CD8-positive, alpha-beta memory T cell (primary cell): Measurements from ENCODE around the gene F10. TPM values are rescaled to one million over a fixed set of nuclear protein-coding genes. Genes with fewer than 3 reads are reported as not detected.

Experiments used
- CTCF ChIA-PET: fragments of 350-600 bp; sonication (Branson Sonifier 250); formaldehyde crosslinking; loops from one replicate; lab custom pipeline; 2021; ENCODE audit warnings: antibody characterized with exemption; lab: Charles Lee
- POLR2A ChIA-PET: fragments of 350-600 bp; sonication (Branson Sonifier 250); formaldehyde crosslinking; loops from one replicate; lab custom pipeline; 2021; ENCODE audit warnings: antibody characterized with exemption; lab: Charles Lee
- DNase-seq, 5 donors: peaks; one replicate each; pipeline versions ENCODE4 v3.0.0 to v3.0.0-alpha.2; 2020 to 2022; ENCODE audit warnings: mixed read lengths in 1 of 5
- H3K27ac ChIP-seq: one replicate; pipeline ENCODE4 v1.7.0; 2013; ENCODE audit warnings: low read depth, mild to moderate bottlenecking, low read length, moderate library complexity
- H3K27me3 ChIP-seq: 2 replicates; pipeline ENCODE4 v1.7.0; 2013; ENCODE audit warnings: low read length, mild to moderate bottlenecking; ENCODE audit not compliant: insufficient read depth, poor library complexity, severe bottlenecking
- H3K36me3 ChIP-seq: 2 replicates; pipeline ENCODE4 v1.7.0; 2013; ENCODE audit warnings: mild to moderate bottlenecking, low read length, moderate library complexity; ENCODE audit not compliant: insufficient read depth
- H3K4me1 ChIP-seq: 2 replicates; pipeline ENCODE4 v1.7.0; 2013; ENCODE audit warnings: mild to moderate bottlenecking, low read length, moderate library complexity; ENCODE audit not compliant: insufficient read depth
- H3K4me3 ChIP-seq: 2 replicates; pipeline ENCODE4 v1.7.0; 2013; ENCODE audit warnings: mild to moderate bottlenecking, low read length
- H3K9me3 ChIP-seq: 2 replicates; pipeline ENCODE4 v1.7.0; 2013; ENCODE audit warnings: mild to moderate bottlenecking, low read length
- H3K27ac Mint-ChIP-seq, 8 donors: one replicate each; pipeline ENCODE4 v1.8.0; 2020 to 2021; ENCODE audit warnings: mixed read lengths in 8 of 8, mild to moderate bottlenecking in 6 of 8, inconsistent platforms in 3 of 8, moderate library complexity in 3 of 8
- H3K27me3 Mint-ChIP-seq, 2 donors: one replicate each; pipeline ENCODE4 v1.8.0; 2020 to 2021; ENCODE audit warnings: mixed read lengths in 2 of 2, mild to moderate bottlenecking in 1 of 2, moderate library complexity in 1 of 2
- H3K36me3 Mint-ChIP-seq, 3 donors: one replicate each; pipeline ENCODE4 v1.8.0; 2020 to 2021; ENCODE audit warnings: mixed read lengths in 3 of 3, inconsistent platforms in 1 of 3, mild to moderate bottlenecking in 1 of 3
- H3K4me1 Mint-ChIP-seq, 3 donors: one replicate each; pipeline ENCODE4 v1.8.0; 2020 to 2021; ENCODE audit warnings: mixed read lengths in 3 of 3, inconsistent platforms in 1 of 3, mild to moderate bottlenecking in 1 of 3
- H3K4me3 Mint-ChIP-seq, 7 donors: one replicate each; pipeline ENCODE4 v1.8.0; 2020 to 2021; ENCODE audit warnings: mixed read lengths in 7 of 7, mild to moderate bottlenecking in 6 of 7, moderate library complexity in 4 of 7, inconsistent platforms in 2 of 7
- H3K9me3 Mint-ChIP-seq, 5 donors: one replicate each; pipeline ENCODE4 v1.8.0; 2020 to 2022; ENCODE audit warnings: mixed read lengths in 5 of 5, mild to moderate bottlenecking in 3 of 5, moderate library complexity in 2 of 5, inconsistent platforms in 1 of 5
- polyA plus RNA-seq: library from polyadenylated mRNA; unstranded; fragments of 300-500 nt; fragmentation: Illumina TruSeq; gene quantifications from one replicate; pipeline ENCODE4 v1.2.3, GENCODE V29; 2021
- total RNA-seq, 2 experiments: library from RNA; stranded (reverse); gene quantifications; one replicate each; pipeline ENCODE4 v1.2.3, GENCODE V29; 2021

F10 gene
- total and polyA plus RNA-seq, 3 experiments from 2014 or later = not detected

GRCh38 chr13:113178070-113178895, 55.7 kb downstream of the F10 start:
- H3K27me3 Mint-ChIP-seq = no peaks in the 10 kb centered on the region
- peaks cover 26 to 70% (median 31%) of the 10 kb centered on the region in 3 donors for H3K36me3 Mint-ChIP-seq
- H3K4me1 ChIP-seq = peaks cover 57% of the 10 kb centered on the region
- no peak overlapping the region for H3K27ac ChIP-seq
- CTCF ChIA-PET = no interaction called here
- no peak for DNase-seq
- H3K4me1 Mint-ChIP-seq = peaks cover 68 to 77% (median 76%) of the 10 kb centered on the region in 3 donors
- H3K27ac Mint-ChIP-seq = peak overlapping the region in 7 of 8 donors; percentile 42 to 90 (median 73)
- H3K9me3 ChIP-seq = no peaks in the 10 kb centered on the region
- peak overlapping the region in 2 of 7 donors; percentile 8 to 80 for H3K4me3 Mint-ChIP-seq
- H3K36me3 ChIP-seq = peaks cover 39% of the 10 kb centered on the region
- H3K4me3 ChIP-seq = no peak overlapping the region
- POLR2A ChIA-PET = no interaction called here
- peaks cover 3 to 8% (median 5%) of the 10 kb centered on the region in 5 donors for H3K9me3 Mint-ChIP-seq
- no peaks in the 10 kb centered on the region for H3K27me3 ChIP-seq

- ChIA-PET CTCF (no interaction called here), POLR2A (no interaction called here)
- peaks cover 44% of the 10 kb centered on the region for H3K36me3 ChIP-seq
- Mint-ChIP-seq H3K27ac (peak overlapping the region in 3 of 8 donors; percentile 73 to 90 (median 83)), H3K4me3 (peak overlapping the region in 1 of 7 donors; percentile 80), H3K27me3 (no peaks in the 10 kb centered on the region), H3K4me1 (peaks cover 74 to 82% (median 79%) of the 10 kb centered on the region in 3 donors), H3K9me3 (peaks cover 3 to 8% (median 5%) of the 10 kb centered on the region in 5 donors), H3K36me3 (peaks cover 26 to 75% (median 34%) of the 10 kb centered on the region in 3 donors)
- no peak overlapping the region for H3K27ac ChIP-seq
- DNase-seq = no peak
- no peak overlapping the region for H3K4me3 ChIP-seq
- no peaks in the 10 kb centered on the region for H3K27me3 ChIP-seq
- H3K9me3 ChIP-seq = no peaks in the 10 kb centered on the region
- H3K4me1 ChIP-seq = peaks cover 60% of the 10 kb centered on the region
These were observed 56.2 kb downstream of the F10 start for GRCh38 chr13:113178896-113179167.

DNA sequence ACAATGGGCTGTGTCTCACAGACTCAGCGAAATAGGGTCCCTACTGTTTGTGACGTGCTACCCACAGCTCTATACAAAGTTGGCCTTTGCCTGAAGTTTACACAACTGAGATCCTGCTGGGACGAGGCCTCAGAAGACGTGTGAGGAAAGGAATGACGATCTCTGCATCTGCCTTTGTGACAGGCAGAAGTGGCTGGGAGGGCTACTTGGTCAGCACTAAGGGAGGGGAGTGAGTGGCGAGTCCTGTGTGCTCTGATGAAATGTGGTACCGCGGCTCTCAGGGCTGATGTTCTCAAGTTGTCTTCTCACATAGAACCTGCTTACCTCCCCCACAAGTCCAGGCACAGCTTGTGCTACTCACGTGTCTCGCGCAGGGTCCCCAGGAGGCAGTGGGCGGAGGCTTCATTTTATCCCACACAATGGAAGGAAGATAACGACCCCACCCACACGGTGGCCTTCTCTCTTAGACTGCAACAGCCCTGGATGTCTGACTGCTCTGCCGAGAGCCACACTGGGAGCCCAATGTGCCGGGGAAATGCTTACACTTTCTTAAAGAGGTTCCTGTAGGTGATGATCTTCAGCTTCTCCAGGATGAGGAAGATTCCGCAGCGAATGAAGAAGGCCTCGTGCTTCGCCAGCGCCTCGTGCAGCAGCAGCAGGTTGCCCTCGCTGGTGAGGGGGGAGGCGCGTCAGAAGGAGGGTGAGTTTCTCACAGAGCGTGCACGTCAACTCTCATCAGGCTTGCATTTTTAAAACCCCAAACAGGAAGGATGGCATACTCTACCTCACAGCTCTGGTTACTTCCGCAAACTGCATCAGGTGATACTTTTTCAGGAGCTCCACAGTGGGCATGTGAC, 57.0 kb downstream of the F10 start:
- ChIA-PET CTCF (interaction anchor here (1.0 to 1.9 kb wide), 2 partner anchors 11 to 30 kb away, joined by 4 to 5 read pairs; partner anchors contain the start of gene CUL4A), POLR2A (no interaction called here)
- H3K4me1 ChIP-seq = peaks cover 68% of the 10 kb centered on the region
- Mint-ChIP-seq H3K27ac (peak overlapping the region; percentile 37 to 99 (median 96)), H3K4me3 (peak overlapping the region in 6 of 7 donors; percentile 12 to 79 (median 58)), H3K27me3 (no peaks in the 10 kb centered on the region), H3K4me1 (peaks cover 75 to 83% (median 81%) of the 10 kb centered on the region in 3 donors), H3K36me3 (peaks cover 26 to 75% (median 32%) of the 10 kb centered on the region in 3 donors), H3K9me3 (peaks cover 3 to 8% (median 5%) of the 10 kb centered on the region in 5 donors)
- H3K9me3 ChIP-seq = no peaks in the 10 kb centered on the region
- DNase-seq = peak in 1 of 5 donors; percentile 52
- no peaks in the 10 kb centered on the region for H3K27me3 ChIP-seq
- H3K27ac ChIP-seq = no peak overlapping the region
- no peak overlapping the region for H3K4me3 ChIP-seq
- peaks cover 44% of the 10 kb centered on the region for H3K36me3 ChIP-seq

DNA sequence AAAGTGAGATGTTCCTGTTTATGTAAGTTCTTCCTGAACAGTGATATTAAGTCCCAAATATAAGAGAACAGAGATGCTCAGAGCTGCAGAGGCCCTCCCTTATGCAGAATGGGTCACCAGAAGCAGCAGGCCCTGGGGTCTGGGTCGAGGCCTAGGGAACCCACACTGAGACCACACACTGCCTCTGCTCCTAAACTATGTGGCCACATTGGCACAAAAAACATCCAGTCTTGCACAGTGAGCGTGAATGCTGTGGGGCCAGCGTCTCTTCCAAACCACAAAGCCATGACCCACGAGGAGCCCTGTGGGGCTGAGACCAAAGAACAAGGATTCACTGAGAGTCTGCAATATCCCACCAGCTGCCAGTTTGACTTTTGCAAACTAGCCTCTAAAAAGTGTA, 59.4 kb downstream of the F10 start:
- Histone ChIP-seq H3K36me3 (peaks cover 44% of the 10 kb centered on the region), H3K4me3 (no peak overlapping the region), H3K4me1 (peaks cover 76% of the 10 kb centered on the region), H3K9me3 (no peaks in the 10 kb centered on the region), H3K27ac (no peak overlapping the region), H3K27me3 (no peaks in the 10 kb centered on the region)
- POLR2A ChIA-PET = interaction anchor here (2.1 kb wide), 1 partner anchor 26 kb away, joined by 5 read pairs; the partner anchor contains the start of gene PCID2
- H3K27ac Mint-ChIP-seq = peak overlapping the region; percentile 63 to 97 (median 95)
- peaks cover 21 to 64% (median 27%) of the 10 kb centered on the region in 3 donors for H3K36me3 Mint-ChIP-seq
- peaks cover 78 to 86% (median 86%) of the 10 kb centered on the region in 3 donors for H3K4me1 Mint-ChIP-seq
- no peak for DNase-seq
- CTCF ChIA-PET = no interaction called here
- H3K4me3 Mint-ChIP-seq = peak overlapping the region in 2 of 7 donors; percentile 44 to 65
- H3K27me3 Mint-ChIP-seq = no peaks in the 10 kb centered on the region
- H3K9me3 Mint-ChIP-seq = peaks cover 0 to 4% (median 2%) of the 10 kb centered on the region in 5 donors

DNA sequence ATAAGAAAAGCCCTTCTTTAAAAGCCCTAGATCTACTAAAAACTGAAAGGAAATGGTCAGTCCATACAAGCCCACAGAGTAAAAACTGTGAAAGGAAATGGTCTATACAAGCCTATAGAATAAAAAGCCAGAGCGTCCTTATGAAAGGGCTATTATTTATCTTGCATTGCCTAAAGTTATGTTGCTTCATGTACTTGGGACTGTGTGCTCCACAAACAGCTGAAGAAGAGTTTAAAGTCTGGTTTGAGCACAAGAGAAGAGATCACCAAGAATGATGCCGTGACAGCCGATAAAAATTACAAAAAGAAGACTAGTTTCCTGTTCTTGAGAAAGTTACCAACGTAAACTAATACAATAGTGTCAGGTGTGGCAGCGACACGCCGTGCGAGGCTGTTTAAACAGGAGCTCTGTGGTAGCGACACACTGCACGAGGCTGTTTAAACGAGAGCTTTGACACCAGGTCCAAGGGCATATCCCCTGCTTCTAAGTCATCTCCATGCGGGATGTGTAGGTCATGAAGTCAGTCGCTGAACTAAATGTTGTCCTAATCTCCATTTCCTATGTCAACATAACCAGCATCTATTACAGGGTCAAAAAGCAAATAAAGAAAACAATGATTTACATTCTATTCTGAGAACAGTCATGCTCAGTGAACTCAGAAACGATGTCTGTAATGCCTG, 61.0 kb downstream of the F10 start:
- Histone ChIP-seq H3K27me3 (no peaks in the 10 kb centered on the region), H3K27ac (no peak overlapping the region), H3K4me1 (peaks cover 62% of the 10 kb centered on the region), H3K9me3 (no peaks in the 10 kb centered on the region), H3K4me3 (no peak overlapping the region), H3K36me3 (peaks cover 35% of the 10 kb centered on the region)
- ChIA-PET CTCF (interaction anchor here (1.7 kb wide), 1 partner anchor 117 kb away, joined by 3 read pairs; no protein-coding TSS in a partner anchor), POLR2A (interaction anchor here (0.7 to 2.1 kb wide), 2 partner anchors 25 to 81 kb away, joined by 4 to 5 read pairs; partner anchors contain the start of gene PCID2)
- no peak for DNase-seq
- H3K36me3 Mint-ChIP-seq = peaks cover 11 to 67% (median 29%) of the 10 kb centered on the region in 3 donors
- H3K9me3 Mint-ChIP-seq = peaks cover 0 to 4% (median 2%) of the 10 kb centered on the region in 5 donors
- H3K4me3 Mint-ChIP-seq = peak overlapping the region; percentile 38 to 77 (median 67)
- H3K27ac Mint-ChIP-seq = peak overlapping the region; percentile 65 to 97 (median 84)
- H3K4me1 Mint-ChIP-seq = peaks cover 80 to 92% (median 87%) of the 10 kb centered on the region in 3 donors
- H3K27me3 Mint-ChIP-seq = peaks cover 0 to 2% of the 10 kb centered on the region in 2 donors

- Histone ChIP-seq H3K27me3 (no peaks in the 10 kb centered on the region), H3K4me3 (peak overlapping the region; percentile 16), H3K4me1 (peaks cover 49% of the 10 kb centered on the region), H3K36me3 (peaks cover 23% of the 10 kb centered on the region), H3K27ac (no peak overlapping the region), H3K9me3 (no peaks in the 10 kb centered on the region)
- Mint-ChIP-seq H3K4me1 (peaks cover 74 to 90% (median 76%) of the 10 kb centered on the region in 3 donors), H3K27ac (peak overlapping the region; percentile 87 to 98 (median 94)), H3K27me3 (peaks cover 0 to 2% of the 10 kb centered on the region in 2 donors), H3K36me3 (peaks cover 7 to 65% (median 33%) of the 10 kb centered on the region in 3 donors), H3K4me3 (peak overlapping the region; percentile 84 to 90 (median 87)), H3K9me3 (peaks cover 0 to 2% (median 1%) of the 10 kb centered on the region in 5 donors)
- POLR2A ChIA-PET = interaction anchor here (1.8 kb wide), 1 partner anchor 24 kb away, joined by 16 read pairs; the partner anchor contains the start of genes CUL4A and PCID2
- CTCF ChIA-PET = interaction anchor here (0.9 kb wide), 1 partner anchor 25 kb away, joined by 3 read pairs; no protein-coding TSS in a partner anchor
- DNase-seq = peak in 4 of 5 donors; percentile 40 to 67 (median 45)
These were observed 62.2 kb downstream of the F10 start for GRCh38 chr13:113184568-113185440.
